A549 (cell line): Measurements from ENCODE around the gene RAB14.

Source experiments
- BHLHE40 ChIP-seq: IDR thresholded peaks from 2 replicates; pipeline ENCODE4 v1.6.1; 2012; ENCODE audit warnings: low read depth, low read length, inconsistent platforms
- CTCF ChIP-seq: fragments of >200 bp; sonication (Bioruptor Twin); formaldehyde crosslinking; IDR thresholded peaks from 3 replicates; pipeline ENCODE4 v1.5.1; 2016
- E2F6 ChIP-seq: IDR thresholded peaks from 2 replicates; pipeline ENCODE4 v1.6.1; 2012; ENCODE audit warnings: low read depth, borderline replicate concordance
- HDAC2 ChIP-seq: fragments of 200-600 bp; sonication (generic); IDR thresholded peaks from 2 replicates; pipeline ENCODE4 v1.6.1; 2016
- KDM1A ChIP-seq: fragments of 200-600 bp; sonication (generic); IDR thresholded peaks from 2 replicates; pipeline ENCODE4 v1.6.1; 2016; ENCODE audit warnings: low read depth, mild to moderate bottlenecking
- POLR2A ChIP-seq: IDR thresholded peaks from 2 replicates; pipeline ENCODE4 v1.6.1; 2012; ENCODE audit warnings: mild to moderate bottlenecking, low read length

- TF ChIP-seq CTCF: no peak
- TF ChIP-seq HDAC2: no peak
- TF ChIP-seq KDM1A: no peak
- TF ChIP-seq E2F6: no peak
- no peak for TF ChIP-seq POLR2A
- no peak for TF ChIP-seq BHLHE40
Observed at GRCh38 chr9:121168052-121168451, 33.6 kb downstream of the RAB14 start.
